KBM-7 (cell line): ENCODE results near the gene NQO1.
"Not testable (repeated sequence)": the region's sequence is repeated elsewhere in the genome, so short reads cannot be mapped to it uniquely, and the experiment has no call there.

Experiments
- DNase-seq: peaks from one replicate; pipeline ENCODE4 v3.0.0-alpha.2; 2015
- in situ Hi-C: fragments of 300-500 bp; cut with MboI; formaldehyde crosslinking; loops from 2 replicates; pipeline ENCODE4 v1.14.3; 2020; ENCODE audit warnings: low sequenced_read_pairs, low pct_unique_long_range_greater_than_20kb, mixed read lengths

The NQO1 gene

GRCh38 chr16:69745232-69745612 lies 18.9 kb upstream of the NQO1 start:
- in situ Hi-C loops, result no loop called here
- DNase-seq, result no peak

- DNase-seq, result no peak
- in situ Hi-C loops, result no loop called here
These were observed 18.2 kb upstream of the NQO1 start for GRCh38 chr16:69744363-69745231.

GRCh38 chr16:69741951-69742904 lies 15.9 kb upstream of the NQO1 start:
- DNase-seq, result no peak
- in situ Hi-C loops, result no loop called here

DNA sequence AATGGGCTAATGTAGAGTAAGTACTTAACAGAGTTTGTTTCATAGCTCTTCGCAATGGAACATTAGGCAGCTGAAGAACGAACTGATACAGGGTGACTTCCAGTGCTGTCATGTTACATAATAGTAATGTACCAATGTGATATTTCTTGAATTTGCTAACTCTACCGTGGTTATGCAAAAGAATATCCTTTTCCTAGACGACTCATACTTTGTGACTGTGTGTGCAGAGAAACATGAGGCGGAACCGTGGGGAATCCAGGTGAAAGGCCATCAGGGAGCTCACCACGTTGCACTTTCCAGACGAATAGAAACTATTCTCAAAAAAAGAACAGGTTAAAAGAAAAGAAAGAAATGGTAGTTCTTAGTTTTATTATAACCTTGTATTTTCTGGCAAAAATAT lies 15.2 kb upstream of the NQO1 start:
- no peak for DNase-seq
- in situ Hi-C loops, result no loop called here

DNA sequence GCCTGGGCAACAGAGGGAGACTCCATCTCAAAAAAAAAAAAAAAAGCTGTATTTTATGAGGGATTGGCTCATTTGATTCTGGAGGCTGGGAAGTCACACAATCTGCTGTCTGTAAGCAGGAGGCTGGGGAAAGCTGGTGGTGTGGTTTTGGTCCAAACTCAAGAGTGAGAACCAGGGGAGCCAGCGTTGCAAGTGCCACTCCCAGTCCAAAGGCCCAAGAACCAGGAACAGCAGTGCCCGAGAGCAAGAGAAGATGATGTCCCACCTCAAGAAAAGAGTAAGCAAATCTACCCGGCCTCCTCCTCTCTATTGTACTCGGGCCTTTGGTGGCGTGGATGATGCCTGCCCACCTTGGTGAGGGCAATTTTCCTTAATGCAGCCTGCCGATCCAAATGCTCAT lies 5.7 kb upstream of the NQO1 start:
- DNase-seq, result no peak
- in situ Hi-C loops, result no loop called here

GRCh38 chr16:69731280-69731679 lies 4.9 kb upstream of the NQO1 start:
- in situ Hi-C loops, result not testable (repeated sequence)

GRCh38 chr16:69729030-69729429 lies 2.7 kb upstream of the NQO1 start:
- in situ Hi-C loops, DNase-seq: not testable (repeated sequence)

More at GRCh38 chr16:69731280-69731679, 4.9 kb upstream of the NQO1 start:
- DNase-seq, result not testable (repeated sequence)

GRCh38 chr16:69727916-69728270 lies 1.5 kb upstream of the NQO1 start:
- in situ Hi-C loops, result no loop called here

DNA sequence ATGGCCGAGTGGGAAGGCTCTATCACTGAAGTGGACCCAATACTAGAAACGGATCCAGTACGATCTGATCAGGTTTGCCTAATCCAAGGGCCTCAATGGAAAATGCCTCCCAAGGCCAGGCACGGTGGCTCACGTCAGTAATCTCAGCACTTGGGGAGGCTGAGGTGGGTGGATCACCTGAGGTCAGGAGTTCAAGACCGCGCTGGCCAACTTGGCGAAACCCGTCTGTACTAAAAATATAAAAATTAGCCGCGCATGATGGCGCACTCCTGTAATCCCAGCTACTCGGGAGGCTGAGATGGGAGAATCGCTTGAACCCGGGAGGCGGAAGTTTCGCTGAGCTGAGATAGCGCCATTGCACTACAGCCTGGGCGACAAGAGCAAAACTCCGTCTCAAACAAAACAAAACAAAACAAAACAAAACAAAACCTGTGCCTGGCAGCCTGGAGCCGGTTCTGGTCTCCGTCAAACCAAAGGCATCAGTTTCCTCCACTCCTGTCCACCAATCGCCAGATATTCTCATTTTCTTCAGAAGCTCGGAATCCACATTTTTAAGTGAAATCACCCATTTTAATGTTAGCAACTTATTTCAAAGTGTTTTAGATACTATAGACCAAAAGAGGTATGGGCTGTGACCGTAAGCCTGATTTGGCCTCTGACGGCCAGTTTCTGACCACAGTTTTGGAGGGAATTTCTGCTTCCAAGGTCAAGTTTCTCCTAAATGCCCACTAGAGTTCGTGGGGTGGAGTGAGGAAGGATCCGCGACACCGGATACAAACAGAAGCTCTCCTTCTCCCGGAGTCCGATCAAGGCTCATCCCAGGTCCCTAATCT lies 664 bp downstream of the NQO1 start:
- no peak for DNase-seq
- in situ Hi-C loops, result no loop called here

More at GRCh38 chr16:69727916-69728270, 1.5 kb upstream of the NQO1 start:
- no peak for DNase-seq

- in situ Hi-C loops, result no loop called here
- no peak for DNase-seq
These were observed 1.3 kb downstream of the NQO1 start for GRCh38 chr16:69724981-69725479.

DNA sequence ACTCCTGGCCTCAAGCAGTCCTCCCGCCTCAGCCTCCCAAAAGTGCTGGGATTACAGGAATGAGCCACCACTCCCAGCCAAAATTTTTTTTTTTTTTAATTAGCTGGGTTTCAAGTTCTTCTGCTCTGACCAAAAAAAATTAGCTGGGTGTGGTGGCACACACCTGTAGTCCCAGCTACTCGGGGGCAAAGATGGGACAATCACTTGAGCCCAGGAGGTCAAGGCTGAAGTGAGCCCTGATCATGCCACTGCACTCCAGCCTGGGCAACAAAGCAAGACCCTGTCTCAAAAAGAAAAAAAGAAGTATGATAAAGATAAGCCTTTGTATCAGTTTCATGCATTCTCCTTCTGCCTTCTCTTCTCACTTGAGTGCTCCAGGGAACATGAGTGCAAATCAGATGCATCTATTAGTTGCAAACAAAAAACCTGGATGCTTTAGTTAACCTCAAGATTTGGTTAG lies 1.9 kb downstream of the NQO1 start:
- in situ Hi-C loops, result no loop called here
- no peak for DNase-seq

DNA sequence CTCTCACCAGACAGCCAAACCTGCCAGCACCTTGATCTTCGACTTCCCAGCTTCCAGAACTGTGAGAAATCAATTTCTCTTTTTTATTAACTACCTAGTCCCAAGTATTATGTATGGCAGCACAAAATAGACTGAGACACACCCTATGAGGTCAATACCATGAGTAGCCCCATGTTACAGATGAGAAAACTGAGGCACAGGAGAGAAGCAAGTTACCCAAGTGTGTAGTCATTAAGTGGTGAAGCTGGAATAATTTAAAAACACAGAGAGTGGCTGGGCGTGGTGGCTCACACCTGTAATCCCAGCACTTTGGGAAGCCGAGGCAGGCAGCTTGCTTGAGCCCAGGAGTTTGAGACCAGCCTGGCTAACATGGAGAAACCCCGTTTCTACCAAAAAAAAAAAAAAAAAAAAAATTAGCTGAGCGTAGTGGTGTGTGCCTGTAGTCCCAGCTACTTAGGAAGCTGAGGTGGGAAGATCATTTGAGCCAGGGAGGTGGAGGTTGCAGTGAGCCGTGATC lies 4.9 kb downstream of the NQO1 start:
- DNase-seq, result no peak
- in situ Hi-C loops, result no loop called here

DNA sequence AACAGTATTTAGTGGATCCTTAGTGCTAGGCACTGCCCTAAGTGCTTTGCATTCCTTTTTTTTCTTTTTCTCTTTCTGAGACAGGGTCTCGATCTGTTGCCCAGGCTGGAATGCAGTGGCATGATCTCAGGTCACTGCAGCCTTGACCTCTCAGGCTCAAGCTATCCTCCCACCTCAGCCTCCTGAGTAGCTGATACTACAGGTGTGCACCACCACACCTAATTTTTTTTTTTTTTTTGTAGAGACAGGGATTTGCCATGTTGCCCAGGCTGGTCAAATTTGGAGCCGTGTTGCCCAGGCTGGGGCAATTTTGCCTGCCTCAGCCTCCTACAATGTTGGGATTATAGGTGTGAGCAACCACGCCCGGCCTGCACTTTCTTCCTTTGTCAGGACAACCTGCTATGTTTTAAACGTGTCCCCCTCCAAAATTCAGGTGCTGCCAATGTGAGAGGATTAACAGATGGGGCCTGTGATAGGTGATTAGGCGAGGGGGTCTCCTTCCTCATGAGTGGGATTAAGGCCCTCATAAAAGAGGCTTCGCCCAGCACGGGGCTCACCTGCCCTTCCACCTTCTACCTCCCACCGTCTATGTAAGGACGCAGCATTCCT lies 5.4 kb downstream of the NQO1 start:
- DNase-seq, result no peak
- in situ Hi-C loops, result no loop called here

DNA sequence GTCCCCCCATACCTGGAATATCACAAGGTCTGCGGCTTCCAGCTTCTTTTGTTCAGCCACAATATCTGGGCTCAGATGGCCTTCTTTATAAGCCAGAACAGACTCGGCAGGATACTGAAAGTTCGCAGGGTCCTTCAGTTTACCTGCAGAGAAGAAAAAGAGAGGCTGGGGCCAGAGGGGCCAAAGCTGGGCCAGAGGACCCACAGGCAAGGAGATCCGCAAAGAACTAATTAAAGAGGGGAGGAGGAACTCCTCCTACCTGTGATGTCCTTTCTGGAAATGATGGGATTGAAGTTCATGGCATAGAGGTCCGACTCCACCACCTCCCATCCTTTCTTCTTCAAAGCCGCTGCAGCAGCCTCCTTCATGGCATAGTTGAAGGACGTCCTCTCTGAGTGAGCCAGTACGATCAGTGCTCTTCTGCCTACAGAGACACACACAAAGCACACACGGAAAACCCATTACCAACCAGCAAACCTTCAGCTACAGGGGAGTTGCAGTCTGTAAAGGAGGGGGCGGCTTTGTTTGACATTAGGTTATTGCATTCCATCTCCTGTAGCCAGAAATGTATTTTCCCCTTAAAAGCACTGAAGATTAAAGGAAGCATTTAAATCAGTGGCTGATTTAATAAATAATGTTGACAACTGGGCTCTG lies 8.1 kb downstream of the NQO1 start:
- DNase-seq, result no peak
- in situ Hi-C loops, result no loop called here

DNA sequence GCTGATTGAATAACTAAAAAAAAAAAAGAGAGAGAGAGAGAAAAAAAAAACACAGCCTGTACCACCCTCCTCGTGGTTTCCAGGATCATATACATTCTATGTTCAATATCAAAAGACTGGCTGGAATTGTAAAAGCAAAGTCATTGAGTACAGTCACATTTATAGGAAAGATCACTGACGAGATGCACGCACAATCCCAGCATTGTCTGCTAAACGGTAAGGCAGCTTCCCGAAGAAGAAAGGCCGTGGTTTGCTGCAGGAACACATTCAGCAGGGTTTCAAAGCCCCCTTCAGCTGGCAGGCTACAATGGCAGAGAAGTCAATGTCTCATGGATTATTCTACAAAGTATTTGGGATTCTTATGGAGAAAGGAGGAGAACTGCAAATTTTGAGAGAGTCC lies 9.3 kb downstream of the NQO1 start:
- no peak for DNase-seq
- in situ Hi-C loops, result no loop called here

DNA sequence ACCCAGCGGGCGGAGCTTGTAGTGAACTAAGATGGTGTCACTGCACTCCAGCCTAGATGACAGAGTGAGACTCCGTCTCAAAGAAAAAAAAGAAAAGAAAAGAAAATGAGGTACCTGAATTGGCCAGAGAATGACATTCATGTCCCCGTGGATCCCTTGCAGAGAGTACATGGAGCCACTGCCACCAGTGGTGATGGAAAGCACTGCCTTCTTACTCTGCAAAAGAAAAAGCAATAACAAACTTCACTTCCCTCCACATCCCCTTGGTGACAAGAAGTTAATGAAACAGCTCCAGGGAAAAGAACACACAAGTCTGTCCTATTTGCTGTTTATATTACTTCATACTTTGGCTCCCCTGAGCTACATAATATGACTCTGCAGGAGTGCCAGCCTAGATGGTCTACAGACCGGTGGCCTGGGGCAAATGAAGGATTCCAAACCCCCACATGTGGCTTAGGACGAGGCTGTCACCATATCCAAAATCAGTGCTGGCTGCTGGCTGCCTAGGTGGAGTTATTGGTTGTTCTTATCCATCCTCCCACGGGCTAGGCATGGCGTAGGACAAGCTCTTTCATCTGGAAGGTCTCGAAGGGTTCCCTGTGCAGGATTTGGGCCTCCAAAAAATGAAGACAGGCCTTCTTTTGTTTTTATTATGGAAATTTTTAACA lies 13.3 kb downstream of the NQO1 start:
- in situ Hi-C loops, result no loop called here
- DNase-seq, result no peak

- DNase-seq, result no peak
- in situ Hi-C loops, result no loop called here
These were observed 14.1 kb downstream of the NQO1 start for GRCh38 chr16:69712277-69712676.
